ENCODE results near the gene FEZ2. TPM values are rescaled to one million over a fixed set of nuclear protein-coding genes. Genes with fewer than 3 reads are reported as not detected.

Gene FEZ2
- total and polyA plus RNA-seq, 7 donors, result 61.5 to 291 (median 179) TPM

GRCh38 chr2:36594849-36595248 lies 3.1 kb downstream of the FEZ2 start:
- TF ChIP-seq CTCF (IDR thresholded peaks at IDR 0.05), result no peak
- intact Hi-C loops (cut with DNase I), result loop anchor here (5.0 to 10.0 kb wide), 3 partner anchors 57 to 240 kb away; partner anchors contain the start of gene CRIM1 (in 1 of the 2)
- 42 to 59% (median 49%) methylated on average over 6 of the region's 6 CpGs for WGBS, 3 donors
- peak overlapping the region; percentile 99 for H3K4me3 ChIP-seq
- no peaks in the 10 kb centered on the region for H3K9me3 ChIP-seq
- H3K27me3 ChIP-seq (ENCODE audit: insufficient read depth in 3 of 3, low read length in 2 of 3), result no peaks in the 10 kb centered on the region
- H3K27ac ChIP-seq, result peak overlapping the region; percentile 97
- no peak for ATAC-seq
- peaks cover 3 to 8% of the 10 kb centered on the region in 2 donors for H3K36me3 ChIP-seq (ENCODE audit: insufficient read depth in 1 of 2, low read depth in 1 of 2)
- no peak for DNase-seq
- H3K4me1 ChIP-seq, result peaks cover 43% of the 10 kb centered on the region

GRCh38 chr2:36589230-36589630 lies 8.7 kb downstream of the FEZ2 start:
- Histone ChIP-seq H3K4me3 (peak overlapping the region; percentile 35), H3K9me3 (no peaks in the 10 kb centered on the region), H3K36me3 (ENCODE audit: insufficient read depth in 1 of 2, low read depth in 1 of 2) (peaks cover 5 to 22% of the 10 kb centered on the region in 2 donors), H3K27ac (peak overlapping the region; percentile 97), H3K4me1 (peaks cover 63% of the 10 kb centered on the region), H3K27me3 (ENCODE audit: insufficient read depth in 3 of 3, low read length in 2 of 3) (no peaks in the 10 kb centered on the region)
- no peak for DNase-seq
- intact Hi-C loops (cut with DNase I), result no loop called here
- WGBS, 3 donors, result 16 to 18% (median 18%) methylated on average over 2 of the region's 2 CpGs
- ATAC-seq, result peak in 3 of 4 donors; percentile 74 to 84 (median 82)
- no peak for TF ChIP-seq CTCF (IDR thresholded peaks at IDR 0.05)

GRCh38 chr2:36587556-36587955 lies 10.4 kb downstream of the FEZ2 start:
- H3K4me1 ChIP-seq, result peaks cover 79% of the 10 kb centered on the region
- WGBS, 3 donors, result 35 to 52% (median 39%) methylated on average over 3 of the region's 3 CpGs
- H3K27ac ChIP-seq, result peak overlapping the region; percentile 97
- H3K4me3 ChIP-seq, result no peak overlapping the region
- intact Hi-C loops (cut with DNase I), result no loop called here
- ATAC-seq, result peak in 1 of 4 donors; percentile 39
- TF ChIP-seq CTCF (IDR thresholded peaks at IDR 0.05), result no peak
- H3K9me3 ChIP-seq, result no peaks in the 10 kb centered on the region
- H3K27me3 ChIP-seq (ENCODE audit: insufficient read depth in 3 of 3, low read length in 2 of 3), result no peaks in the 10 kb centered on the region
- H3K36me3 ChIP-seq (ENCODE audit: insufficient read depth in 1 of 2, low read depth in 1 of 2), result peaks cover 5 to 28% of the 10 kb centered on the region in 2 donors
- no peak for DNase-seq

- peak overlapping the region; percentile 97 for H3K27ac ChIP-seq
Measured at GRCh38 chr2:36587101-36587500, 10.9 kb downstream of the FEZ2 start.

More at GRCh38 chr2:36587101-36587500, 10.9 kb downstream of the FEZ2 start:
- intact Hi-C loops (cut with DNase I), result no loop called here
- DNase-seq (no peak), ATAC-seq (peak in 3 of 4 donors; percentile 17 to 34 (median 21))
- Histone ChIP-seq H3K4me1 (peaks cover 83% of the 10 kb centered on the region), H3K9me3 (no peaks in the 10 kb centered on the region), H3K27me3 (ENCODE audit: insufficient read depth in 3 of 3, low read length in 2 of 3) (no peaks in the 10 kb centered on the region), H3K36me3 (ENCODE audit: insufficient read depth in 1 of 2, low read depth in 1 of 2) (peaks cover 5 to 28% of the 10 kb centered on the region in 2 donors), H3K4me3 (no peak overlapping the region)
- no peak for TF ChIP-seq CTCF (IDR thresholded peaks at IDR 0.05)
- WGBS, 3 donors, result 37 to 40% (median 39%) methylated on average over 1 of the region's 1 CpG
